ENCODE measurements around the gene BRD1. TPM values are rescaled to one million over a fixed set of nuclear protein-coding genes. Genes with fewer than 3 reads are reported as not detected.
"Not testable (repeated sequence)": the region's sequence is repeated elsewhere in the genome, so short reads cannot be mapped to it uniquely, and the experiment has no call there.

The BRD1 gene
- total RNA-seq, 4 donors from 2014 or later: 44.6 to 74.9 (median 60.4) TPM

DNA sequence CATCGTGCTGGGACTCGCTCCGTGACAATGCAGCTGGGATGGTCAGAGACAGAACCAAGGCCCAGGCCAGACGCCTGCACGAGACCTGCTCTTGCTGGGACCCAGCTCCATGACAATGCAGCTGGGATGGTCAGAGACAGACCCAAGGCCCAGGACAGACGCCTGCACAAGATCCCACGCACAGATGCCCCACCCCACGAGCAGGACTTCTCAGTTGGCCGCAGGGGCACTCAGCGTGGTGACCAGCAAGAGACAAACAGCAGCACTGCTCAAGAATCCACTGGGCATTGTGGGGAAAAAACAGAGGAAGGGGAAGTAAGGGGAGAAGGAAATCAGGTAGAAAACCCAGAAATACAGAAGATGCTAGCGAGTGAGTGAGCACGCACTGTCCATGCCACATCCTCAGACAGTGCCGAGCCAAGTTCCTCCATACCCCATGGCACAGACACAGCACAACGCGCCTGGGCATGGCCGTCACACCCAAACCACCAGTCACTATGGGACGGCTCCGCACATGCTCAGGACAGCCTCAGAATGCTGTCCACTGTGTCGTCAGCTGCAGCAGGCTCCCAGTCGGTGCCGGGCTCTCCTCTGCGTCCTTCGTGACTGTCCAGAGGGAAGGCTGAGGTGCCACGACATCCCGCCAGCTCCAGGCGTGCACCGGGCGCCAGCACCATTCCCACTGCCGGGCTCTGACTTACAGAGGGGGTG lies 44.5 kb downstream of the BRD1 start:
- peaks cover 0 to 86% (median 11%) of the 10 kb centered on the region in 3 donors for H3K36me3 ChIP-seq
- H3K27ac ChIP-seq: no peak overlapping the region
- H3K9me3 ChIP-seq: no peaks in the 10 kb centered on the region
- no peaks in the 10 kb centered on the region for H3K27me3 ChIP-seq
- peaks cover 0 to 62% (median 12%) of the 10 kb centered on the region in 4 donors for H3K4me1 ChIP-seq
- 91 to 94% methylated on average over 26 to 27 of the region's 29 CpGs for WGBS, 2 donors
- no peak overlapping the region for H3K4me3 ChIP-seq
- TF ChIP-seq POLR2A (IDR thresholded peaks at IDR 0.05) (no peak), EP300 (IDR thresholded peaks at IDR 0.05) (no peak), CTCF (IDR thresholded peaks at IDR 0.05) (no peak)
- no peak for DNase-seq (ENCODE audit: low spot score in 2 of 2)

DNA sequence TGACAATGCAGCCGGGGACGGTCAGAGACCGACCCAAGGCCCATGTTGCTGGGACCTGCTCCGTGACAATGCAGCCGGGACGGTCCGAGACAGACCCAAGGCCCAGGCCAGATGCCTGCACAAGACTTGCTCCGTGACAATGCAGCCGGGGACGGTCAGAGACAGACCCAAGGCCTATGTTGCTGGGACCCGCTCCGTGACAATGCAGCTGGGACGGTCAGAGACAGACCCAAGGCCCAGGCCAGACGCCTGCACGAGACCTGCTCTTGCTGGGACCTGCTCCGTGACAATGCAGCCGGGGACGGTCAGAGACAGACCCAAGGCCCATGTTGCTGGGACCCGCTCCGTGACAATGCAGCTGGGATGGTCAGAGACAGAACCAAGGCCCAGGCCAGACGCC lies 45.8 kb downstream of the BRD1 start:
- 90 to 93% methylated on average over 18 to 21 of the region's 21 CpGs for WGBS, 2 donors
- H3K36me3 ChIP-seq: peaks cover 1 to 88% (median 22%) of the 10 kb centered on the region in 3 donors
- not testable (repeated sequence) for H3K27me3 ChIP-seq

DNA sequence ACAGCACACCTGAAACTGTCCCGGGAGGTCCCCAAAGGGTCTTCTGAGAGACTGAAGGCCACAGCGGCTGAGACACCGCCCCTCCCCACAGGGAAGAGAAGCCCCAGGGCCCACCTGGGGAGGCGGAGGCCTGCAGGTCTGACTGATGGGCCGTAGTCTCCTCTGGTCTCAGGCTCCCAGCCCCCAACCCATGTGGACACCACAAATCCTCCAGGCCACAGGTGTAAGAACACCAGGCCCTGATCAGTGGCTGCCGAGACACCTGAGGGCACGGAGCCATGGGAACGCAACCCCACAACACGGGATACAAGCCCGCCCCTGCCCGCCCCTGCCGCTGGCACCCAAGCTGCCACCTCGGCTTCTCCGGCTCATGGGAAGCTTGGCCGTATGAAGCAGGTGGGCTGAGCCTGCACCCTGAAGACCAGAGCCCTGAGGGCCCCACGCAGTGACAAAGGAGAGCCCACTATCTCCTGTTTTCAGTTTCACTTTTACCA lies 46.3 kb downstream of the BRD1 start:
- no peak overlapping the region for H3K27ac ChIP-seq
- TF ChIP-seq EP300 (IDR thresholded peaks at IDR 0.05) (no peak), CTCF (IDR thresholded peaks at IDR 0.05) (no peak), POLR2A (IDR thresholded peaks at IDR 0.05) (no peak)
- H3K4me1 ChIP-seq: peaks cover 0 to 44% (median 4%) of the 10 kb centered on the region in 4 donors
- H3K36me3 ChIP-seq: peaks cover 6 to 88% (median 28%) of the 10 kb centered on the region in 3 donors
- H3K9me3 ChIP-seq: no peaks in the 10 kb centered on the region
- WGBS, 2 donors: 90 to 91% methylated on average over 10 to 14 of the region's 16 CpGs
- no peak for DNase-seq (ENCODE audit: low spot score in 2 of 2)
- H3K27me3 ChIP-seq: no peaks in the 10 kb centered on the region
- H3K4me3 ChIP-seq: no peak overlapping the region

More for the DNA sequence above, 45.8 kb downstream of the BRD1 start:
- H3K4me1 ChIP-seq: peaks cover 0 to 49% (median 4%) of the 10 kb centered on the region in 4 donors
- H3K27ac ChIP-seq; H3K4me3 ChIP-seq; DNase-seq (ENCODE audit: low spot score in 2 of 2); H3K9me3 ChIP-seq: not testable (repeated sequence)

GRCh38 chr22:49780698-49781288 lies 46.9 kb downstream of the BRD1 start:
- TF ChIP-seq CTCF (IDR thresholded peaks at IDR 0.05): no peak
- no peak for TF ChIP-seq EP300 (IDR thresholded peaks at IDR 0.05)
- no peak for TF ChIP-seq POLR2A (IDR thresholded peaks at IDR 0.05)
- Histone ChIP-seq H3K9me3 (no peaks in the 10 kb centered on the region), H3K27ac (no peak overlapping the region), H3K4me3 (no peak overlapping the region), H3K27me3 (no peaks in the 10 kb centered on the region), H3K4me1 (peaks cover 0 to 38% (median 4%) of the 10 kb centered on the region in 4 donors), H3K36me3 (peaks cover 6 to 88% (median 33%) of the 10 kb centered on the region in 3 donors)
- WGBS, 2 donors: 81 to 86% methylated on average over 19 of the region's 19 CpGs
- DNase-seq (ENCODE audit: low spot score in 2 of 2): no peak

DNA sequence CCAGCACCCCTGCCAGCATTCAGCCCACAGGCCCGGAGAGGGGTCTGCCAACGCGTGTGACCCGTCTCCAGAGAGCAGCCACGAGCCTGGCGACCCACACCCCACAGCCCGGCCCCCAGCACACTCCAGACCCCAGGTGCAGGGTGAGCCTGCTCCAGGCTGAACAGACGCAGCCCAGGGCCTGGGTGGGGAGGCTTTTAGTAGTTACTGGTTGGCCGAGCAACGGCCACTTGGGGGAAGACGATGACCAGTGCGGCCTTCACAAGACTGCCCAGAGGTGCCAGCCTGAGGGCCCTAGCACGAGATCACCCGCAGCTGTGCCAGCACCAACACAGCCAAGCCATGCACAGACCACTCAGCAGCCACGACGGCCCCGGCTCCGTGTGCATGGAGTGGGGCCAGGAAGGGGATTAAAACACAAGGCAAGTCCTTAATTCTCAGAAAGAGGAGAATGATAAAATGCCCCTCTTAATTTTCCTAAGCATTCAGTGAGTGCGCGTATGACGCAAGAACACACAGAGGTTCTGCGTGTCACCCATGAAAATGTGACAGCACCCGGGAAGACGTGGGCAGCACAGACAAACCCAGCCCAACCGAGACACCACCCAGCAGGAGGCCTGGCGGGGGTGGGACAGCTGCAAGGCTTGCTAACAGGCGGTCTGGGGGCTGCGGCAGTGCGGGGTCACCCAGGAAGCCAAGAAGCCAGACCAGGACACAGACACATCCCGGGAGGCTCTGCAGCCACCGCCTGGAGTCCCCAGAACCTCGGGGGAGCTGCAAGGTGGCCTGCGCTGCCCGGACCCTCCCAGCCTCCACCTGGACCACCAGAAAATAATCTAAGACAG lies 47.6 kb downstream of the BRD1 start:
- Histone ChIP-seq H3K4me3 (no peak overlapping the region), H3K27ac (no peak overlapping the region), H3K4me1 (peaks cover 0 to 31% (median 2%) of the 10 kb centered on the region in 4 donors), H3K27me3 (no peaks in the 10 kb centered on the region), H3K9me3 (no peaks in the 10 kb centered on the region), H3K36me3 (peaks cover 6 to 89% (median 36%) of the 10 kb centered on the region in 3 donors)
- DNase-seq (ENCODE audit: low spot score in 2 of 2): no peak
- 65 to 67% methylated on average over 26 to 32 of the region's 34 CpGs for WGBS, 2 donors
- TF ChIP-seq CTCF (IDR thresholded peaks at IDR 0.05) (no peak), POLR2A (IDR thresholded peaks at IDR 0.05) (no peak), EP300 (IDR thresholded peaks at IDR 0.05) (no peak)
